Parathyroid adenoma (tissue), 2 donors: ENCODE results near the gene CDH13.

Source experiments
- H2AFZ ChIP-seq: fragments of 300-600 bp; sonication (generic); one replicate; pipeline ENCODE4 v1.7.0; 2017; ENCODE audit warnings: antibody characterized with exemption, mild to moderate bottlenecking
- H3K27ac ChIP-seq: fragments of 300-600 bp; sonication (generic); one replicate; pipeline ENCODE4 v1.7.0; 2017
- H3K27me3 ChIP-seq: fragments of 300-600 bp; sonication (generic); one replicate; pipeline ENCODE4 v1.7.0; 2017; ENCODE audit warnings: low read length; ENCODE audit not compliant: control insufficient read depth, insufficient read depth
- H3K36me3 ChIP-seq: fragments of 300-600 bp; sonication (generic); one replicate; pipeline ENCODE4 v1.7.0; 2017; ENCODE audit warnings: low read length; ENCODE audit not compliant: control insufficient read depth, insufficient read depth
- H3K4me1 ChIP-seq: fragments of 300-600 bp; sonication (generic); one replicate; pipeline ENCODE4 v1.7.0; 2017; ENCODE audit warnings: control low read depth
- H3K4me2 ChIP-seq: fragments of 300-600 bp; sonication (generic); one replicate; pipeline ENCODE4 v1.7.0; 2017; ENCODE audit warnings: low read length
- H3K4me3 ChIP-seq: fragments of 300-600 bp; sonication (generic); one replicate; pipeline ENCODE4 v1.7.0; 2017; ENCODE audit warnings: low read depth, low read length
- H3K79me2 ChIP-seq: fragments of 300-600 bp; sonication (generic); one replicate; pipeline ENCODE4 v1.7.0; 2017; ENCODE audit warnings: control low read depth
- H3K9ac ChIP-seq: fragments of 300-600 bp; sonication (generic); one replicate; pipeline ENCODE4 v1.7.0; 2017; ENCODE audit warnings: mild to moderate bottlenecking
- H3K9me3 ChIP-seq: fragments of 300-600 bp; sonication (generic); one replicate; pipeline ENCODE4 v1.7.0; 2017; ENCODE audit warnings: low read length; ENCODE audit not compliant: control insufficient read depth
- CTCF ChIP-seq: fragments of 300-600 bp; sonication (generic); IDR thresholded peaks from one replicate; pipeline ENCODE4 v1.7.0; 2017; ENCODE audit warnings: antibody characterized with exemption, mild to moderate bottlenecking
- donor health status: primary hyperparathyroidism.

The CDH13 gene

GRCh38 chr16:83501481-83501880 is 874.7 kb downstream of the CDH13 start:
- no peaks in the 10 kb centered on the region for H3K36me3 ChIP-seq
- H3K27me3 ChIP-seq: no peaks in the 10 kb centered on the region
- H3K4me1 ChIP-seq: no peaks in the 10 kb centered on the region
- H3K9ac ChIP-seq: no peak overlapping the region
- no peaks in the 10 kb centered on the region for H3K9me3 ChIP-seq
- H3K4me3 ChIP-seq: no peak overlapping the region
- TF ChIP-seq CTCF: no peak
- no peak overlapping the region for H3K27ac ChIP-seq
- H3K4me2 ChIP-seq: no peak overlapping the region
- no peak overlapping the region for H2AFZ ChIP-seq
- no peaks in the 10 kb centered on the region for H3K79me2 ChIP-seq

GRCh38 chr16:83508295-83508694 is 881.5 kb downstream of the CDH13 start:
- H3K9me3 ChIP-seq: no peaks in the 10 kb centered on the region
- no peaks in the 10 kb centered on the region for H3K79me2 ChIP-seq
- H3K4me2 ChIP-seq: no peak overlapping the region
- no peak overlapping the region for H3K9ac ChIP-seq
- no peak for TF ChIP-seq CTCF
- H3K36me3 ChIP-seq: no peaks in the 10 kb centered on the region
- H3K27ac ChIP-seq: no peak overlapping the region
- no peak overlapping the region for H3K4me3 ChIP-seq
- no peaks in the 10 kb centered on the region for H3K27me3 ChIP-seq
- no peak overlapping the region for H2AFZ ChIP-seq
- H3K4me1 ChIP-seq: no peaks in the 10 kb centered on the region

GRCh38 chr16:83509316-83509715 is 882.5 kb downstream of the CDH13 start:
- no peak overlapping the region for H3K9ac ChIP-seq
- H3K9me3 ChIP-seq: no peaks in the 10 kb centered on the region
- H3K79me2 ChIP-seq: no peaks in the 10 kb centered on the region
- no peak for TF ChIP-seq CTCF
- H3K27me3 ChIP-seq: no peaks in the 10 kb centered on the region
- no peak overlapping the region for H3K4me3 ChIP-seq
- no peaks in the 10 kb centered on the region for H3K4me1 ChIP-seq
- H3K4me2 ChIP-seq: no peak overlapping the region
- H3K27ac ChIP-seq: no peak overlapping the region
- H3K36me3 ChIP-seq: no peaks in the 10 kb centered on the region
- H2AFZ ChIP-seq: no peak overlapping the region

GRCh38 chr16:83510906-83511305 is 884.1 kb downstream of the CDH13 start:
- Histone ChIP-seq H3K27ac (no peak overlapping the region), H3K9me3 (no peaks in the 10 kb centered on the region), H3K4me3 (no peak overlapping the region), H2AFZ (no peak overlapping the region), H3K36me3 (no peaks in the 10 kb centered on the region), H3K9ac (no peak overlapping the region), H3K4me2 (no peak overlapping the region), H3K79me2 (no peaks in the 10 kb centered on the region), H3K4me1 (no peaks in the 10 kb centered on the region), H3K27me3 (no peaks in the 10 kb centered on the region)
- TF ChIP-seq CTCF: no peak

GRCh38 chr16:83513008-83513755 is 886.4 kb downstream of the CDH13 start:
- H3K9ac ChIP-seq: no peak overlapping the region
- no peaks in the 10 kb centered on the region for H3K4me1 ChIP-seq
- no peaks in the 10 kb centered on the region for H3K36me3 ChIP-seq
- H2AFZ ChIP-seq: no peak overlapping the region
- H3K79me2 ChIP-seq: no peaks in the 10 kb centered on the region
- no peak for TF ChIP-seq CTCF
- no peaks in the 10 kb centered on the region for H3K27me3 ChIP-seq
- no peaks in the 10 kb centered on the region for H3K9me3 ChIP-seq
- no peak overlapping the region for H3K4me3 ChIP-seq
- no peak overlapping the region for H3K4me2 ChIP-seq
- no peak overlapping the region for H3K27ac ChIP-seq
